SJSA1 (cell line): ENCODE measurements around the gene ZNF440. TPM values are rescaled to one million over a fixed set of nuclear protein-coding genes. Genes with fewer than 3 reads are reported as not detected.

Source experiments
- DNase-seq, 2 experiments: peaks; one replicate each; pipeline ENCODE4 v3.0.0-alpha.2; 2015 to 2020; ENCODE audit warnings: low spot score in 2 of 2, low read depth in 1 of 2
- H3K27ac ChIP-seq: fragments of 250-450 bp; sonication (Bioruptor Pico); 2 replicates; pipeline ENCODE4 v1.5.1; 2020; ENCODE audit warnings: mild to moderate bottlenecking, moderate library complexity
- H3K27me3 ChIP-seq: fragments of 250-450 bp; sonication (Bioruptor Pico); replicated peaks from 2 replicates; pipeline ENCODE4 v1.5.1; 2020; ENCODE audit warnings: mild to moderate bottlenecking, moderate library complexity
- H3K36me3 ChIP-seq: fragments of 250-450 bp; sonication (Bioruptor Pico); 2 replicates; pipeline ENCODE4 v1.5.1; 2020; ENCODE audit warnings: mild to moderate bottlenecking
- H3K4me1 ChIP-seq: fragments of 250-450 bp; sonication (Bioruptor Pico); replicated peaks from 2 replicates; pipeline ENCODE4 v1.6.1; 2021; ENCODE audit warnings: mild to moderate bottlenecking
- H3K4me3 ChIP-seq: fragments of 250-450 bp; sonication (Bioruptor Pico); 2 replicates; pipeline ENCODE4 v1.5.1; 2020; ENCODE audit warnings: mild to moderate bottlenecking
- H3K9me3 ChIP-seq: fragments of 250-450 bp; sonication (Bioruptor Pico); replicated peaks from 2 replicates; pipeline ENCODE4 v1.5.1; 2020; ENCODE audit warnings: mild to moderate bottlenecking
- total RNA-seq: library from RNA; depleted of rRNA; stranded (reverse); fragments of >200 nt; shearing (Covaris generic); gene quantifications from 2 replicates; pipeline ENCODE4 v1.2.3, GENCODE V29; 2014; rRNA removed

The ZNF440 gene
- total RNA-seq, 1 experiment from 2014 or later, result 7.8 TPM

GRCh38 chr19:11882606-11883005, 68.5 kb downstream of the ZNF440 start:
- H3K27me3 ChIP-seq, result no peaks in the 10 kb centered on the region
- no peak overlapping the region for H3K4me3 ChIP-seq
- no peaks in the 10 kb centered on the region for H3K4me1 ChIP-seq
- no peak for DNase-seq
- H3K9me3 ChIP-seq, result no peaks in the 10 kb centered on the region
- H3K36me3 ChIP-seq, result no peaks in the 10 kb centered on the region
- H3K27ac ChIP-seq, result no peak overlapping the region

Other genes starting within 250 kb of the ZNF440 start
- gene ACP5, start 236.6 kb upstream of the ZNF440 start, total RNA-seq, result not detected in 2 replicates
- gene ZNF627, start 216.8 kb upstream of the ZNF440 start, total RNA-seq, result 14.6 and 14.7 TPM in 2 replicates
- gene ZNF823, start 75.3 kb upstream of the ZNF440 start, total RNA-seq, result 3.3 and 7.4 TPM in 2 replicates
- 3.8 and 7.8 TPM in 2 replicates for gene ZNF441, start 47.3 kb upstream of the ZNF440 start, total RNA-seq
- gene ZNF491, start 15.8 kb upstream of the ZNF440 start, total RNA-seq, result 0.39 TPM in 1 of 2 replicates, not detected in the other
- 0.06 and 1.5 TPM in 2 replicates for gene ZNF439, start 34.5 kb downstream of the ZNF440 start, total RNA-seq
- 2.6 and 3.4 TPM in 2 replicates for gene ZNF69, start 73.5 kb downstream of the ZNF440 start, total RNA-seq
- gene ZNF700, start 110.8 kb downstream of the ZNF440 start, total RNA-seq, result 8.3 and 10.7 TPM in 2 replicates
- gene ZNF763, start 150.8 kb downstream of the ZNF440 start, total RNA-seq, result 0.18 TPM in 1 of 2 replicates, not detected in the other
- gene ZNF433, start 221.4 kb downstream of the ZNF440 start, total RNA-seq, result 0.50 and 1.4 TPM in 2 replicates
- gene ZNF878, start 238.7 kb downstream of the ZNF440 start, total RNA-seq, result 0.08 TPM in 1 of 2 replicates, not detected in the other